ENCODE results near the gene RSRC1. TPM values are rescaled to one million over a fixed set of nuclear protein-coding genes. Genes with fewer than 3 reads are reported as not detected.

Gene RSRC1
- polyA plus RNA-seq, 4 donors: 9.4 to 24.4 (median 11.6) TPM

DNA sequence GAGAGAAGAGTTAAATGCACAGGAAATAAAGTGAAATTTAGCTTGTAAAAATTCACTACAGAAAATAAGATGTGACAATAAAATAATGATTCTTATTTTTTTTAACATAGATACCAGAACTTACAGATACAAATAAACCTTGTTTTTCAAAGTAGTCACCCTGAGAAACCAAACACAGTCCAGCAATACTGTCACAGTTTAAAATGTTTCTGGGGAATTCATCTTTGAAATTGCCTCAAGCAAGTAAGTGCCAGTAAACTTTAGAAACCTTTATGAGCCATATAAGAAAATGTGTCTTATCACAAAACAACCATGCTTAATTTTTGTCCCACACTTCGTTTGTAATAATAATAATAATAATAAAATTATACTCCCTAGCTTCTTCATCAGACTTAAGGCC lies 23.5 kb upstream of the RSRC1 start:
- H3K4me3 ChIP-seq (ENCODE audit: low read depth in 1 of 3, low read length in 3 of 3): no peak overlapping the region
- H3K9me3 ChIP-seq (ENCODE audit: control insufficient read depth in 2 of 2, insufficient read depth in 1 of 2, low read depth in 1 of 2, low read length in 1 of 2): no peaks in the 10 kb centered on the region
- no peak for DNase-seq
- H3K27me3 ChIP-seq (ENCODE audit: control insufficient read depth in 3 of 3, insufficient read depth in 3 of 3, low read length in 3 of 3): peaks cover 0 to 20% (median under 1%) of the 10 kb centered on the region in 3 donors
- no peak for FAIRE-seq
- H3K36me3 ChIP-seq (ENCODE audit: control insufficient read depth in 3 of 3, insufficient read depth in 2 of 3, low read depth in 1 of 3, low read length in 3 of 3): no peaks in the 10 kb centered on the region
- no peak overlapping the region for H3K27ac ChIP-seq (ENCODE audit: low read depth in 1 of 3, low read length in 2 of 3)
- WGBS, 3 donors: 10 to 25% (median 13%) methylated on average over 1 of the region's 1 CpG
- H3K4me1 ChIP-seq (ENCODE audit: control insufficient read depth in 3 of 3, insufficient read depth in 2 of 3, low read depth in 1 of 3, low read length in 2 of 3): no peaks in the 10 kb centered on the region

DNA sequence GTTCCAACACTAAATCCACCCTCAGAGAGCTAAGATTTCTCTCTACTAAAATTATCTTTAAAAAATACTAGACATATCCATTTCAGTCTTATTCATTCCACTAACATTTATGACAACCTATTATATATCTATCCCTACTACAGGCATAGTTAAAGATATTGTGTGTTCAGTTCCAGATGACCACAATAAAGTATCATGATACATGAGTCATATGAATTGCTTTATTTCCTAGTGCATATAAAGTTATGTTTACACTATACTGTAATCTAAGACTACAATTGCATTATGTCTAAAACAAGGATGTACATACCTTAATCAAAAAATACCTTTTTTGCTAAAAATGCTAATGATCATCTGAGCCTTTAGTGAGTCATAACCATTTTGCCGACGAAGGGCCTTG lies 23.1 kb upstream of the RSRC1 start:
- Histone ChIP-seq H3K27ac (ENCODE audit: low read depth in 1 of 3, low read length in 2 of 3) (no peak overlapping the region), H3K9me3 (ENCODE audit: control insufficient read depth in 2 of 2, insufficient read depth in 1 of 2, low read depth in 1 of 2, low read length in 1 of 2) (no peaks in the 10 kb centered on the region), H3K27me3 (ENCODE audit: control insufficient read depth in 3 of 3, insufficient read depth in 3 of 3, low read length in 3 of 3) (peaks cover 0 to 24% (median 4%) of the 10 kb centered on the region in 3 donors), H3K4me3 (ENCODE audit: low read depth in 1 of 3, low read length in 3 of 3) (no peak overlapping the region), H3K4me1 (ENCODE audit: control insufficient read depth in 3 of 3, insufficient read depth in 2 of 3, low read depth in 1 of 3, low read length in 2 of 3) (no peaks in the 10 kb centered on the region), H3K36me3 (ENCODE audit: control insufficient read depth in 3 of 3, insufficient read depth in 2 of 3, low read depth in 1 of 3, low read length in 3 of 3) (no peaks in the 10 kb centered on the region)
- FAIRE-seq (no peak), DNase-seq (no peak)
- 81 to 87% (median 82%) methylated on average over 2 of the region's 2 CpGs for WGBS, 3 donors

DNA sequence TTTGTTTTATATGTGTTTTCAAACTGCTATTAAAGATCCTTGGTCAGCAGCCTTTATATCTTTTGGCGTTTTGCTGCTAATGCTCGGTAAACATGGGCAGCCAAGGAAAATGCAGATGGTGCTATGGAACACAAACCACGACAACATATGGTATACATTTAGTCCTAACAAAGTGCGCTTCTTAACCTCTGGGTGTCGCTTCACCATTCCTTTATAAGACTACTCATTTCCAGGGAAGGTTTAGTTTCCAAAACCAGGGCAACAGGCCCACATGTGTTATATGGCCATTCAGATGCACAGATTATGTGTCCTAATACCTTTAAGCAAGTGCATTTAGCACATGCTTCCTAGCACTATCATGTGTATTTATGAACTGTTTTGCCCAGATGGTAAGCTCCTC lies 18.4 kb upstream of the RSRC1 start:
- 33 to 55% (median 49%) methylated on average over 5 of the region's 5 CpGs for WGBS, 3 donors
- FAIRE-seq (no peak), DNase-seq (no peak)
- no peak overlapping the region for H3K27ac ChIP-seq (ENCODE audit: low read depth in 1 of 3, low read length in 2 of 3)
- H3K9me3 ChIP-seq (ENCODE audit: control insufficient read depth in 2 of 2, insufficient read depth in 1 of 2, low read depth in 1 of 2, low read length in 1 of 2): no peaks in the 10 kb centered on the region
- peaks cover 0 to 53% (median 26%) of the 10 kb centered on the region in 3 donors for H3K27me3 ChIP-seq (ENCODE audit: control insufficient read depth in 3 of 3, insufficient read depth in 3 of 3, low read length in 3 of 3)
- no peaks in the 10 kb centered on the region for H3K4me1 ChIP-seq (ENCODE audit: control insufficient read depth in 3 of 3, insufficient read depth in 2 of 3, low read depth in 1 of 3, low read length in 2 of 3)
- H3K4me3 ChIP-seq (ENCODE audit: low read depth in 1 of 3, low read length in 3 of 3): no peak overlapping the region
- H3K36me3 ChIP-seq (ENCODE audit: control insufficient read depth in 3 of 3, insufficient read depth in 2 of 3, low read depth in 1 of 3, low read length in 3 of 3): no peaks in the 10 kb centered on the region

DNA sequence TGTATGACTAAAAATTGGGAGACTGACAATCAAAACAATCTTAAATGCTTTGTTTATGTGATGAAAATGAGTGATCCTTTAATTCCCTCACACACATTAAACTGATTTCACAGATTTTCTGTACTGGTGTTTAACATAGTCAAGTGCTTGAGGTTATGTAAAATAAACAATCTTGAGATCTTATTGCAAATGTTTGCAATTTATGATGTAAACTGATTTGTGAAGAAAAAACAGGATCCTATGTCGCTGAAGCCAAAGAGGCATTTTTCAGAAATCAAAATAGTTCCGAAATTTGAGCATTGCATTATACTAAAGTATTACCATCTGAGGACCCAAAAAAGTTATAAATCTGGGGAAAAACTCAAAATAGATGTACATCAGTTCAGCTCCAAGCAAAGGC lies 16.4 kb upstream of the RSRC1 start:
- FAIRE-seq: no peak
- DNase-seq: no peak
- Histone ChIP-seq H3K27ac (ENCODE audit: low read depth in 1 of 3, low read length in 2 of 3) (no peak overlapping the region), H3K9me3 (ENCODE audit: control insufficient read depth in 2 of 2, insufficient read depth in 1 of 2, low read depth in 1 of 2, low read length in 1 of 2) (no peaks in the 10 kb centered on the region), H3K4me3 (ENCODE audit: low read depth in 1 of 3, low read length in 3 of 3) (no peak overlapping the region), H3K36me3 (ENCODE audit: control insufficient read depth in 3 of 3, insufficient read depth in 2 of 3, low read depth in 1 of 3, low read length in 3 of 3) (no peaks in the 10 kb centered on the region), H3K4me1 (ENCODE audit: control insufficient read depth in 3 of 3, insufficient read depth in 2 of 3, low read depth in 1 of 3, low read length in 2 of 3) (peaks cover 0 to 6% (median 0%) of the 10 kb centered on the region in 3 donors), H3K27me3 (ENCODE audit: control insufficient read depth in 3 of 3, insufficient read depth in 3 of 3, low read length in 3 of 3) (peaks cover 3 to 68% (median 36%) of the 10 kb centered on the region in 3 donors)
- 65 to 82% (median 80%) methylated on average over 2 of the region's 2 CpGs for WGBS, 3 donors

DNA sequence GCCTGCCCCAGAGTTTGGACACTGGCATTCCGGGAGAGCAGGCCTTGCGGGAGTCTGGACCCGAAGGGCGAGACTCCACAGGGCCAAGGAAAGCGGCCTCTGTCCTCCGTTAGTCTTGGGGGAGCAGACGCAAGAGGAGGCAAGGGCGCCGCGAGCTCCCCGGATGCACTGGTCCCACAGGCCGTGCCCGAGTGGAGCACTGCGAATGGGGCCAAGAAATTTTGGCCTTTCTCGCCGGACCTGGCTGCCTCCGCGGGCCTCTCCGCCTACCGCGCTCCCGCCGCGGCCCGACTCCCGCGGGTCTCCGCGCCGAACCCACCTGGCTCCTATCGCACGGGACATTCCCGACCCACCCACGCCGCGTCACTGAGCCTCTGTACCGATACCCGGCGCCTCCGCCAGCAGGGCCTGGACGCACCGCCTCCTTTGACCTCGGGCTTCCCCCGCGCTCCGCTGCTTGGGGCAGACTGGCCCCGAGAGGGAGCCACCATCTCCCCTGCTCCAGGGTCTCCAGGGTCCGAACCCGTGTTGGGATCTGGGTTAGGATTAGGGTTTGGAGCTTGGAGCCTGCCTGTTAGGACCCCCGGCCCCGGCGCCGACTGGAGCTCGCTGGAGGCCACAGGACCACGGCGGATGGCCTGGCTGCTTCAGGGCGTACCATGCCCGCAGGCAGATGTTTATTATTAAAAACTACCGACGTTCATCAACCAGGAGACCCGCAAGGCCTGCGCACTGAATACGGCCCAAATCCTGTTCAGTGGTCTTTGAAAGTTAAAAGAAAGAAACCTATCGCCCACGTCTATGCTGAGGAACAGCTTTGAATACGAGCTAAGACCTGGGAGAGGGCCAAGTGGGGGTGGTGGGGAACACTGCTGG lies 15.4 kb upstream of the RSRC1 start:
- Histone ChIP-seq H3K9me3 (ENCODE audit: control insufficient read depth in 2 of 2, insufficient read depth in 1 of 2, low read depth in 1 of 2, low read length in 1 of 2) (no peaks in the 10 kb centered on the region), H3K36me3 (ENCODE audit: control insufficient read depth in 3 of 3, insufficient read depth in 2 of 3, low read depth in 1 of 3, low read length in 3 of 3) (no peaks in the 10 kb centered on the region), H3K4me1 (ENCODE audit: control insufficient read depth in 3 of 3, insufficient read depth in 2 of 3, low read depth in 1 of 3, low read length in 2 of 3) (peaks cover 0 to 6% (median 0%) of the 10 kb centered on the region in 3 donors), H3K4me3 (ENCODE audit: low read depth in 1 of 3, low read length in 3 of 3) (no peak overlapping the region), H3K27me3 (ENCODE audit: control insufficient read depth in 3 of 3, insufficient read depth in 3 of 3, low read length in 3 of 3) (peaks cover 3 to 71% (median 42%) of the 10 kb centered on the region in 3 donors), H3K27ac (ENCODE audit: low read depth in 1 of 3, low read length in 2 of 3) (no peak overlapping the region)
- WGBS, 3 donors: 12 to 27% (median 27%) methylated on average over 63 to 66 of the region's 66 CpGs
- DNase-seq (peak in 1 of 2 donors; percentile 15), FAIRE-seq (no peak)

DNA sequence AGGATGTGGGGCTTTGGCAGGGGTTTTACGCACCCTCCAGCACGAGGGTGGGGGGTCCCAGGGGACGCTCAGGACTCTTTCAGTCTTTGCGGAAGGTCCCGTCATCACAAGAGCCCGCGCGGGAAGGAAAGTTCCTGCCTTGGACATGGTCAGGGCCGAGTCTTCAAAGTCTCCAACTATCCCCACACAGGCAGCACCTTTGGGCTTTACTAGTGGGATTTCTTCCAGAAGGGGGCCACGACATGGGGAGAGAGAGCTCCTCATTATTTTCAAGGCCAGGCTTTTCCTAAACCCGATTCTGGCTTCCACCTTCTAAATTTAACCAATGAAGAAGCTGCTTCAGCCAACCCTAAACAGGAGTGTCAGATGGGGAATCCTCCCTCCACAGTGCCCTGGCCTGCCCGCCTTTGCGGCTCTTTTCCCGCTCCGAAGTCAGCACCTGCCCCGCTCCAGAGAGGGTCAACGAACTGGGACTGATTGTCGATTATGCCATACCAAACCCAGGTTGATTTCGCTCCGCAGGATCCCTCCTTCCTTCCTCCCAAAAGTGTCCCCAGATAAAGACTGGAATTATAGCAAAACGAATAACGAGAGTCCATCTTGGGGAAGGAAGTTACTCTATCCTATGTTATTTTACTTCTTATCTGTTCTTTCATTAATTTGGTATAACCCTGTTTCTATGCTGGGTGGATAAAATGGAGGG lies 14.6 kb upstream of the RSRC1 start:
- 7 to 18% (median 14%) methylated on average over 22 of the region's 22 CpGs for WGBS, 3 donors
- no peak overlapping the region for H3K4me3 ChIP-seq (ENCODE audit: low read depth in 1 of 3, low read length in 3 of 3)
- no peaks in the 10 kb centered on the region for H3K36me3 ChIP-seq (ENCODE audit: control insufficient read depth in 3 of 3, insufficient read depth in 2 of 3, low read depth in 1 of 3, low read length in 3 of 3)
- no peaks in the 10 kb centered on the region for H3K9me3 ChIP-seq (ENCODE audit: control insufficient read depth in 2 of 2, insufficient read depth in 1 of 2, low read depth in 1 of 2, low read length in 1 of 2)
- H3K27ac ChIP-seq (ENCODE audit: low read depth in 1 of 3, low read length in 2 of 3): no peak overlapping the region
- DNase-seq (peak in 1 of 2 donors; percentile 30), FAIRE-seq (no peak)
- H3K27me3 ChIP-seq (ENCODE audit: control insufficient read depth in 3 of 3, insufficient read depth in 3 of 3, low read length in 3 of 3): peaks cover 3 to 71% (median 42%) of the 10 kb centered on the region in 3 donors
- H3K4me1 ChIP-seq (ENCODE audit: control insufficient read depth in 3 of 3, insufficient read depth in 2 of 3, low read depth in 1 of 3, low read length in 2 of 3): peaks cover 0 to 6% (median 0%) of the 10 kb centered on the region in 3 donors

DNA sequence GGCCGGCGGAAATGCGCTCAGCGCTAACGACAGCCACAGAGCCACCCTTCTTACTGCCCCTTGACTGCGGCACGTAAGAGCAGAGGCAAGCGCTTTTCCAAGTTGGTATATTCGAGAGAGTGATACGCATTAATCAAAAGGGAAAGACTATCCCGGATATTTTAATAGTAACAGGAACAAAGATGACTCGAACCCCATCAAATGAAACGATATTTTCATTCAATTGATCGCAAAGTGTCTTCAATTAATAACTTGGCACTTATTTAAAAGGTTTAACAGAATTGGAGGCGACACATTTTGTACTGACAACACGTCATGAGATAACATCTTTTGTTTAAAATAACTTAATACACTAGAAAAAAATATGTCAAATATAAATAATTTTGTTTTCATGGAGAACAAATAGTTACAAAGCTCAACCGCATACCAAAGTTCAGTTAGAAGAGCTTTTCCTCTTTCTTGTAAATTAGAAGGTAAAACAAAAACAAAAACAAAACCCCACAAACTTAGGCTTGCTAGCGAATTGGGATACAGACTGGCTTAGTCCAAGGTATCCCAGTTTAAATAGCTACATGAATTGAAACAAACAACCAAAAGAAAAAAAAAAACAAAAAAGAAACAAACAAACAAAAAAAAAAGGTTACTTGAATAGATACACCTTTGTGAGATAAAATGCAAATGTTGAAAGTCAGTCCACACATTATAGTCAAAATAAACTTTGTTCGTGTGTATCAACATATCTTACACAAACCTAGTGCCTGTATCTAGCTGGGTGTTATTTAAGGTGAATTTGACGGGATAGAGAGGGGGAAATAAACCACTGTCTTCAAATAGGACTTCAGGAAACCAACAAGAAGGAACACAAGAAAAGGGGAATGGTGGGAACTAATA lies 13.8 kb upstream of the RSRC1 start:
- Histone ChIP-seq H3K27ac (ENCODE audit: low read depth in 1 of 3, low read length in 2 of 3) (no peak overlapping the region), H3K4me1 (ENCODE audit: control insufficient read depth in 3 of 3, insufficient read depth in 2 of 3, low read depth in 1 of 3, low read length in 2 of 3) (peaks cover 0 to 6% (median 0%) of the 10 kb centered on the region in 3 donors), H3K27me3 (ENCODE audit: control insufficient read depth in 3 of 3, insufficient read depth in 3 of 3, low read length in 3 of 3) (peaks cover 3 to 73% (median 42%) of the 10 kb centered on the region in 3 donors), H3K9me3 (ENCODE audit: control insufficient read depth in 2 of 2, insufficient read depth in 1 of 2, low read depth in 1 of 2, low read length in 1 of 2) (no peaks in the 10 kb centered on the region), H3K36me3 (ENCODE audit: control insufficient read depth in 3 of 3, insufficient read depth in 2 of 3, low read depth in 1 of 3, low read length in 3 of 3) (no peaks in the 10 kb centered on the region), H3K4me3 (ENCODE audit: low read depth in 1 of 3, low read length in 3 of 3) (no peak overlapping the region)
- DNase-seq (no peak), FAIRE-seq (no peak)
- 9 to 20% (median 13%) methylated on average over 20 of the region's 20 CpGs for WGBS, 3 donors

DNA sequence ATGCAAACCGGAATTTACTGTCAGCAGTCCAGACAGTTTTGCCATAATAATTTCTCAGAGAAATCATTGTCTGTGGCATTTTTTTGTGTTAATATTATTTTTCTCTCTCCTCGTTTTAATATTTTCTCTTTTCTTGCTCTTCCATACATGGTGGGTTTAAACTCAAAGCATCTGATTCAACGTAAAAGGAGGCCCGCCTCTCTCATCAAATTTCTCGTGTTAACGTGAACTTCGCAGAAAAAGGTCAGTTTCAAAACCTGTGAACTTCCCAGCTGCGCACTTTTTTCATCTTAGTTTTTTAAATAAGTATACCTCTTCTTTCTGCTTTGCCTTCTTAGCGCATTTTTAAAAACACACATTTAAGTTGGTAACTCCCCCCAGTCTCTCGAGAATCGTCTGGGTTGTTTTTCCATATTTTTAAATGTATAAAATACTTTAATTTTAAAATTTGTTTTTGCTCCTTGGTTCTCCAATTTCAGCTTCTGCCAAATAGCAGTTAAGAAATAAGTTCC lies 12.8 kb upstream of the RSRC1 start:
- H3K4me3 ChIP-seq (ENCODE audit: low read depth in 1 of 3, low read length in 3 of 3): no peak overlapping the region
- no peaks in the 10 kb centered on the region for H3K36me3 ChIP-seq (ENCODE audit: control insufficient read depth in 3 of 3, insufficient read depth in 2 of 3, low read depth in 1 of 3, low read length in 3 of 3)
- peaks cover 0 to 6% (median 0%) of the 10 kb centered on the region in 3 donors for H3K4me1 ChIP-seq (ENCODE audit: control insufficient read depth in 3 of 3, insufficient read depth in 2 of 3, low read depth in 1 of 3, low read length in 2 of 3)
- no peak overlapping the region for H3K27ac ChIP-seq (ENCODE audit: low read depth in 1 of 3, low read length in 2 of 3)
- DNase-seq (no peak), FAIRE-seq (no peak)
- peaks cover 3 to 78% (median 42%) of the 10 kb centered on the region in 3 donors for H3K27me3 ChIP-seq (ENCODE audit: control insufficient read depth in 3 of 3, insufficient read depth in 3 of 3, low read length in 3 of 3)
- H3K9me3 ChIP-seq (ENCODE audit: control insufficient read depth in 2 of 2, insufficient read depth in 1 of 2, low read depth in 1 of 2, low read length in 1 of 2): no peaks in the 10 kb centered on the region
- 11 to 17% (median 15%) methylated on average over 11 of the region's 11 CpGs for WGBS, 3 donors
